Heart left ventricle (tissue), 16 donors: ENCODE results near the gene LTK. TPM values are rescaled to one million over a fixed set of nuclear protein-coding genes. Genes with fewer than 3 reads are reported as not detected.
A peak's percentile ranks its signal among the peaks of the same experiment; 100 is the strongest.

Experiments
- ATAC-seq, 4 donors: fragments of 200-7000 bp; cut with Tn5 transposase; one replicate each; pipeline ENCODE4 v1.9.1; 2020 to 2022; ENCODE audit warnings: moderate library complexity in 4 of 4, mild to moderate bottlenecking in 3 of 4, moderate number of reproducible peaks in 1 of 4
- DNase-seq, 5 donors: peaks; one replicate each; pipeline ENCODE4 v3.0.0-alpha.2; 2020
- H3K27ac ChIP-seq, 12 donors: fragments of 200-600 bp; sonication (generic) in 4 of 12; one replicate each; pipeline versions ENCODE4 v1.5.0 to v1.8.0; 2016 to 2022; ENCODE audit warnings: mild to moderate bottlenecking in 2 of 12
- H3K27me3 ChIP-seq, 9 donors: fragments of 200-600 bp; sonication (generic) in 2 of 9; one replicate each; pipeline versions ENCODE4 v1.5.1 to v1.8.0; 2016 to 2022; ENCODE audit warnings: mild to moderate bottlenecking in 3 of 9
- H3K36me3 ChIP-seq, 9 donors: fragments of 200-600 bp; sonication (generic) in 2 of 9; one replicate each; pipeline versions ENCODE4 v1.5.0 to v1.8.0; 2018 to 2022; ENCODE audit warnings: mild to moderate bottlenecking in 2 of 9
- H3K4me1 ChIP-seq, 12 donors: fragments of 200-600 bp; sonication (generic) in 4 of 12; one replicate each; pipeline versions ENCODE4 v1.5.0 to v1.8.0; 2016 to 2022; ENCODE audit warnings: mild to moderate bottlenecking in 3 of 12
- H3K4me3 ChIP-seq, 12 donors: fragments of 200-600 bp; sonication (generic) in 4 of 12; one replicate each; pipeline versions ENCODE4 v1.5.0 to v1.8.0; 2017 to 2022; ENCODE audit warnings: mild to moderate bottlenecking in 9 of 12, moderate library complexity in 4 of 12
- H3K9me3 ChIP-seq, 12 donors: fragments of 200-600 bp; sonication (generic) in 4 of 12; one replicate each; pipeline versions ENCODE4 v1.5.0 to v1.8.0; 2016 to 2022; ENCODE audit warnings: mild to moderate bottlenecking in 1 of 12
- CTCF ChIP-seq, 12 donors: fragments of 200-600 bp; sonication (generic) in 4 of 12; IDR thresholded peaks; one replicate each; pipeline versions ENCODE4 v1.5.0 to v1.8.0; 2018 to 2022; ENCODE audit warnings: antibody characterized with exemption in 12 of 12, mild to moderate bottlenecking in 5 of 12
- POLR2A ChIP-seq, 2 donors: fragments of 450-650 bp; IDR thresholded peaks; one replicate each; pipeline ENCODE4 v1.6.1; 2017; ENCODE audit warnings: antibody characterized with exemption in 2 of 2, mild to moderate bottlenecking in 2 of 2, moderate library complexity in 2 of 2
- WGBS, 4 donors: extraction: QIAGEN DNeasy Blood & Tissue Kit in 2 of 4; methylation state at CpG; one replicate each; pipeline versions ENCODE4 v1.1.5 to v1.1.7; 2013 to 2018; 5-methylcytosine and 5-hydroxymethylcytosine counted together
- intact Hi-C, 10 donors: fragments of 100-400 bp; cut with DNase I; formaldehyde crosslinking; loops; one replicate each; pipeline versions ENCODE4 v1.11.1 to v1.14.2; 2022
- polyA plus RNA-seq, 2 donors: library from polyadenylated mRNA; stranded (reverse); fragments of 200-250 nt; gene quantifications; one replicate each; pipeline ENCODE4 v1.2.3, GENCODE V29; 2013
- total RNA-seq, 9 donors: library from RNA; depleted of rRNA in 2 of 9; stranded (reverse); fragments of >200 nt in 2 of 9; fragmentation: NEBNext Ultra II Directional in 3 of 9; extraction: Animal tissue kit (Norgen Biotek cat#: 25700) in 3 of 9; gene quantifications; one replicate each; pipeline versions ENCODE4 v1.1.0 to v1.2.4, GENCODE V29; 2016 to 2023
- donor health status: ischemic (EF 13 %, LVEDD 7.1; RV severe dilation, severe dysfunction).
- donor health status: healthy with polysubstance abuse.
- donor health status: DM: no; HTN: yes; CAD: no.
- donor health status: DM: no; HTN: no; CAD: no.
- donor health status: ischemic (EF 25% LVEDD 6.9; RV normal size, moderate dysfunction).
- donor health status: ischemic (EF 25% LVEDD 5.7; RV mildly dilated, moderate dysfunction).
- donor health status: healthy.
- donor health status: DM: yes; HTN: yes; CAD: no.
- donor health status: ischemic (EF 35%, LVEDD 5.7; RV mildly dilated, moderate dysfunction).
- donor health status: nonischemic (EF 11% LVEDD 7.7; RV severe dilation, severe dysfunction).
- donor health status: DM: yes; HTN: yes; CAD: no.
- donor health status: PGD.
- donor health status: ischemic (EF 29% LVEDD 5.4; RV normal size, mild dysfunction).
- donor health status: nonischemic (EF 23%, LVEDD 6.1; RV moderate dilation, normal function).

Gene LTK
- total and polyA plus RNA-seq, 11 donors, result 0.14 to 1.6 (median 0.36) TPM

- TF ChIP-seq POLR2A (IDR thresholded peaks at IDR 0.05) (no peak), CTCF (IDR thresholded peaks at IDR 0.05) (no peak)
- 58 to 71% (median 62%) methylated on average over 7 of the region's 7 CpGs for whole genome bisulfite sequencing, 4 donors
- Histone ChIP-seq H3K36me3 (no peaks in the 10 kb centered on the region), H3K4me1 (peaks cover 0 to 23% (median 15%) of the 10 kb centered on the region in 12 donors), H3K4me3 (no peak overlapping the region), H3K9me3 (no peaks in the 10 kb centered on the region), H3K27me3 (peaks cover 15 to 44% (median 25%) of the 10 kb centered on the region in 9 donors), H3K27ac (no peak overlapping the region)
- ATAC-seq (peak; percentile 14 to 73 (median 62)), DNase-seq (peak in 2 of 5 donors; percentile 63 to 69)
- intact Hi-C loops, result no loop called here
These were observed 5.8 kb downstream of the LTK start for GRCh38 chr15:41507820-41508290.

- ATAC-seq (no peak), DNase-seq (peak in 1 of 5 donors; percentile 36)
- 78 to 82% (median 79%) methylated on average over 8 to 10 of the region's 10 CpGs for WGBS, 4 donors
- peaks cover 2 to 23% (median 13%) of the 10 kb centered on the region in 12 donors for H3K4me1 ChIP-seq
- H3K27ac ChIP-seq, result no peak overlapping the region
- H3K36me3 ChIP-seq, result no peaks in the 10 kb centered on the region
- intact Hi-C loops, result no loop called here
- H3K9me3 ChIP-seq, result no peaks in the 10 kb centered on the region
- H3K4me3 ChIP-seq, result no peak overlapping the region
- TF ChIP-seq CTCF (IDR thresholded peaks at IDR 0.05) (no peak), POLR2A (IDR thresholded peaks at IDR 0.05) (no peak)
- peaks cover 16 to 44% (median 25%) of the 10 kb centered on the region in 9 donors for H3K27me3 ChIP-seq
These were observed 6.8 kb downstream of the LTK start for GRCh38 chr15:41506796-41507341.

- H3K4me1 ChIP-seq, result peaks cover 0 to 24% (median 17%) of the 10 kb centered on the region in 12 donors
- intact Hi-C loops, result no loop called here
- no peaks in the 10 kb centered on the region for H3K36me3 ChIP-seq
- 88 to 100% (median 93%) methylated on average over 3 to 4 of the region's 4 CpGs for WGBS, 4 donors
- no peak overlapping the region for H3K27ac ChIP-seq
- ATAC-seq, result no peak
- H3K9me3 ChIP-seq, result no peaks in the 10 kb centered on the region
- no peak overlapping the region for H3K4me3 ChIP-seq
- peak in 1 of 5 donors; percentile 58 for DNase-seq
- H3K27me3 ChIP-seq, result peaks cover 11 to 44% (median 27%) of the 10 kb centered on the region in 9 donors
- TF ChIP-seq CTCF (IDR thresholded peaks at IDR 0.05) (no peak), POLR2A (IDR thresholded peaks at IDR 0.05) (no peak)
These were observed 7.9 kb downstream of the LTK start for GRCh38 chr15:41505776-41506175.

- H3K27me3 ChIP-seq, result peaks cover 11 to 52% (median 35%) of the 10 kb centered on the region in 9 donors
- 93 to 95% (median 95%) methylated on average over 11 to 13 of the region's 13 CpGs for WGBS, 4 donors
These were observed 8.7 kb downstream of the LTK start for GRCh38 chr15:41504751-41505492.

More at GRCh38 chr15:41504751-41505492, 8.7 kb downstream of the LTK start:
- no peaks in the 10 kb centered on the region for H3K9me3 ChIP-seq
- intact Hi-C loops, result no loop called here
- no peak overlapping the region for H3K27ac ChIP-seq
- ATAC-seq (no peak), DNase-seq (peak in 1 of 5 donors; percentile 43)
- TF ChIP-seq POLR2A (IDR thresholded peaks at IDR 0.05), result no peak
- no peak for TF ChIP-seq CTCF (IDR thresholded peaks at IDR 0.05)
- H3K4me1 ChIP-seq, result peaks cover 0 to 24% (median 17%) of the 10 kb centered on the region in 12 donors
- no peaks in the 10 kb centered on the region for H3K36me3 ChIP-seq
- no peak overlapping the region for H3K4me3 ChIP-seq
